Heart left ventricle (tissue), 16 donors: ENCODE measurements around the gene SYNE3. TPM values are rescaled to one million over a fixed set of nuclear protein-coding genes. Genes with fewer than 3 reads are reported as not detected.

Source experiments
- ATAC-seq, 4 donors: fragments of 200-7000 bp; cut with Tn5 transposase; one replicate each; pipeline ENCODE4 v1.9.1; 2020 to 2022; ENCODE audit warnings: moderate library complexity in 4 of 4, mild to moderate bottlenecking in 3 of 4, moderate number of reproducible peaks in 1 of 4
- DNase-seq, 5 donors: peaks; one replicate each; pipeline ENCODE4 v3.0.0-alpha.2; 2020
- H3K27ac ChIP-seq, 12 donors: fragments of 200-600 bp; sonication (generic) in 4 of 12; one replicate each; pipeline versions ENCODE4 v1.5.0 to v1.8.0; 2016 to 2022; ENCODE audit warnings: mild to moderate bottlenecking in 2 of 12
- H3K27me3 ChIP-seq, 9 donors: fragments of 200-600 bp; sonication (generic) in 2 of 9; one replicate each; pipeline versions ENCODE4 v1.5.1 to v1.8.0; 2016 to 2022; ENCODE audit warnings: mild to moderate bottlenecking in 3 of 9
- H3K36me3 ChIP-seq, 9 donors: fragments of 200-600 bp; sonication (generic) in 2 of 9; one replicate each; pipeline versions ENCODE4 v1.5.0 to v1.8.0; 2018 to 2022; ENCODE audit warnings: mild to moderate bottlenecking in 2 of 9
- H3K4me1 ChIP-seq, 12 donors: fragments of 200-600 bp; sonication (generic) in 4 of 12; one replicate each; pipeline versions ENCODE4 v1.5.0 to v1.8.0; 2016 to 2022; ENCODE audit warnings: mild to moderate bottlenecking in 3 of 12
- H3K4me3 ChIP-seq, 12 donors: fragments of 200-600 bp; sonication (generic) in 4 of 12; one replicate each; pipeline versions ENCODE4 v1.5.0 to v1.8.0; 2017 to 2022; ENCODE audit warnings: mild to moderate bottlenecking in 9 of 12, moderate library complexity in 4 of 12
- H3K9me3 ChIP-seq, 12 donors: fragments of 200-600 bp; sonication (generic) in 4 of 12; one replicate each; pipeline versions ENCODE4 v1.5.0 to v1.8.0; 2016 to 2022; ENCODE audit warnings: mild to moderate bottlenecking in 1 of 12
- POLR2A ChIP-seq, 2 donors: fragments of 450-650 bp; IDR thresholded peaks; one replicate each; pipeline ENCODE4 v1.6.1; 2017; ENCODE audit warnings: antibody characterized with exemption in 2 of 2, mild to moderate bottlenecking in 2 of 2, moderate library complexity in 2 of 2
- WGBS, 4 donors: extraction: QIAGEN DNeasy Blood & Tissue Kit in 2 of 4; methylation state at CpG; one replicate each; pipeline versions ENCODE4 v1.1.5 to v1.1.7; 2013 to 2018; 5-methylcytosine and 5-hydroxymethylcytosine counted together
- intact Hi-C, 10 donors: fragments of 100-400 bp; cut with DNase I; formaldehyde crosslinking; loops; one replicate each; pipeline versions ENCODE4 v1.11.1 to v1.14.2; 2022
- polyA plus RNA-seq, 2 donors: library from polyadenylated mRNA; stranded (reverse); fragments of 200-250 nt; gene quantifications; one replicate each; pipeline ENCODE4 v1.2.3, GENCODE V29; 2013
- total RNA-seq, 9 donors: library from RNA; depleted of rRNA in 2 of 9; stranded (reverse); fragments of >200 nt in 2 of 9; fragmentation: NEBNext Ultra II Directional in 3 of 9; extraction: Animal tissue kit (Norgen Biotek cat#: 25700) in 3 of 9; gene quantifications; one replicate each; pipeline versions ENCODE4 v1.1.0 to v1.2.4, GENCODE V29; 2016 to 2023
- TF ChIP-seq, protein P1 (sequence below), 12 donors: fragments of 200-600 bp; sonication (generic) in 4 of 12; IDR thresholded peaks; one replicate each; pipeline versions ENCODE4 v1.5.0 to v1.8.0; 2018 to 2022; ENCODE audit warnings: antibody characterized with exemption in 12 of 12, mild to moderate bottlenecking in 5 of 12
- donor health status: ischemic (EF 13 %, LVEDD 7.1; RV severe dilation, severe dysfunction).
- donor health status: healthy with polysubstance abuse.
- donor health status: DM: no; HTN: yes; CAD: no.
- donor health status: DM: no; HTN: no; CAD: no.
- donor health status: ischemic (EF 25% LVEDD 6.9; RV normal size, moderate dysfunction).
- donor health status: ischemic (EF 25% LVEDD 5.7; RV mildly dilated, moderate dysfunction).
- donor health status: healthy.
- donor health status: DM: yes; HTN: yes; CAD: no.
- donor health status: ischemic (EF 35%, LVEDD 5.7; RV mildly dilated, moderate dysfunction).
- donor health status: nonischemic (EF 11% LVEDD 7.7; RV severe dilation, severe dysfunction).
- donor health status: DM: yes; HTN: yes; CAD: no.
- donor health status: PGD.
- donor health status: ischemic (EF 29% LVEDD 5.4; RV normal size, mild dysfunction).
- donor health status: nonischemic (EF 23%, LVEDD 6.1; RV moderate dilation, normal function).

SYNE3 gene
- total and polyA plus RNA-seq, 11 donors = 3.1 to 16.9 (median 8.0) TPM

- ATAC-seq (peak in 3 of 4 donors; percentile 56 to 69 (median 57)), DNase-seq (peak in 1 of 5 donors; percentile 30)
- intact Hi-C loops = loop anchor here in 2 of 10 donors (5.0 kb wide), 2 partner anchors 217 to 722 kb away; no protein-coding TSS in a partner anchor
- Histone ChIP-seq H3K9me3 (peaks cover 0 to 5% (median 0%) of the 10 kb centered on the region in 12 donors), H3K36me3 (no peaks in the 10 kb centered on the region), H3K27me3 (no peaks in the 10 kb centered on the region), H3K27ac (no peak overlapping the region), H3K4me3 (no peak overlapping the region), H3K4me1 (no peaks in the 10 kb centered on the region)
- WGBS, 4 donors = 65 to 78% (median 70%) methylated on average over 10 of the region's 10 CpGs
- TF ChIP-seq, protein P1, sequence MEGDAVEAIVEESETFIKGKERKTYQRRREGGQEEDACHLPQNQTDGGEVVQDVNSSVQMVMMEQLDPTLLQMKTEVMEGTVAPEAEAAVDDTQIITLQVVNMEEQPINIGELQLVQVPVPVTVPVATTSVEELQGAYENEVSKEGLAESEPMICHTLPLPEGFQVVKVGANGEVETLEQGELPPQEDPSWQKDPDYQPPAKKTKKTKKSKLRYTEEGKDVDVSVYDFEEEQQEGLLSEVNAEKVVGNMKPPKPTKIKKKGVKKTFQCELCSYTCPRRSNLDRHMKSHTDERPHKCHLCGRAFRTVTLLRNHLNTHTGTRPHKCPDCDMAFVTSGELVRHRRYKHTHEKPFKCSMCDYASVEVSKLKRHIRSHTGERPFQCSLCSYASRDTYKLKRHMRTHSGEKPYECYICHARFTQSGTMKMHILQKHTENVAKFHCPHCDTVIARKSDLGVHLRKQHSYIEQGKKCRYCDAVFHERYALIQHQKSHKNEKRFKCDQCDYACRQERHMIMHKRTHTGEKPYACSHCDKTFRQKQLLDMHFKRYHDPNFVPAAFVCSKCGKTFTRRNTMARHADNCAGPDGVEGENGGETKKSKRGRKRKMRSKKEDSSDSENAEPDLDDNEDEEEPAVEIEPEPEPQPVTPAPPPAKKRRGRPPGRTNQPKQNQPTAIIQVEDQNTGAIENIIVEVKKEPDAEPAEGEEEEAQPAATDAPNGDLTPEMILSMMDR (IDR thresholded peaks at IDR 0.05) = no peak
- TF ChIP-seq POLR2A (IDR thresholded peaks at IDR 0.05) = no peak
Measured at GRCh38 chr14:95555053-95555452, 38.6 kb upstream of the SYNE3 start.

DNA sequence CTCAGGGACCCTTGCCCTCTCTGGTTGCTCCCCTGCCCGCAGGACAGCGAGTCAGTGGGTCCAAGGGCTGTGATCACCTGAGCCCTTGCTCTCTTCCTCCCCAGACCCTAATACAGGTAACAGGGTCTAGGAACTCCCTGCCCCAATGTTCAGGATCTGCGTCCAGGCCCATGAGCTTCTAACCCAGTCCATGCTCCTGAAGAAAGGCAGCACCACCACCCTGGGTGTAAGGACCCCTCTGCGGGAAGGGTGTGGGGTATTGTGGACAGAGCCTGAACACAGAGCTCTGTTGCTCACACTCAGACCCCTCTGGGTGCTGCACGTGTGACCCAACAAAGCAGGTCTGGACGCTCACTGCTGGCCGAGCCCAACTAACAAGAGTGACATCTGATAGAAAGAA, 36.7 kb upstream of the SYNE3 start:
- Histone ChIP-seq H3K27me3 (no peaks in the 10 kb centered on the region), H3K9me3 (peaks cover 0 to 5% (median 0%) of the 10 kb centered on the region in 12 donors), H3K4me1 (peaks cover 0 to 7% (median 2%) of the 10 kb centered on the region in 12 donors), H3K4me3 (no peak overlapping the region), H3K36me3 (no peaks in the 10 kb centered on the region), H3K27ac (no peak overlapping the region)
- intact Hi-C loops = no loop called here
- no peak for ATAC-seq
- no peak for TF ChIP-seq POLR2A (IDR thresholded peaks at IDR 0.05)
- TF ChIP-seq, protein P1 (IDR thresholded peaks at IDR 0.05) = no peak
- no peak for DNase-seq
- WGBS, 4 donors = 91 to 96% (median 93%) methylated on average over 7 of the region's 7 CpGs

- WGBS, 4 donors = 93 to 100% (median 98%) methylated on average over 1 of the region's 1 CpG
- H3K9me3 ChIP-seq = peaks cover 0 to 5% (median 0%) of the 10 kb centered on the region in 12 donors
- no peak overlapping the region for H3K4me3 ChIP-seq
- TF ChIP-seq POLR2A (IDR thresholded peaks at IDR 0.05) = no peak
- TF ChIP-seq, protein P1 (IDR thresholded peaks at IDR 0.05) = no peak
- intact Hi-C loops = no loop called here
- no peaks in the 10 kb centered on the region for H3K27me3 ChIP-seq
- ATAC-seq (no peak), DNase-seq (no peak)
- H3K27ac ChIP-seq = no peak overlapping the region
- H3K4me1 ChIP-seq = peaks cover 0 to 11% (median 7%) of the 10 kb centered on the region in 12 donors
- peaks cover 0 to 4% (median 0%) of the 10 kb centered on the region in 9 donors for H3K36me3 ChIP-seq
Measured at GRCh38 chr14:95551435-95551834, 35.0 kb upstream of the SYNE3 start.

- no peak for DNase-seq
- WGBS, 4 donors = 80 to 90% (median 87%) methylated on average over 14 to 16 of the region's 16 CpGs
- intact Hi-C loops = no loop called here
Measured at GRCh38 chr14:95549656-95550585, 33.5 kb upstream of the SYNE3 start.

More at GRCh38 chr14:95549656-95550585, 33.5 kb upstream of the SYNE3 start:
- H3K27ac ChIP-seq = no peak overlapping the region
- H3K4me1 ChIP-seq = peaks cover 0 to 23% (median 16%) of the 10 kb centered on the region in 12 donors
- H3K36me3 ChIP-seq = peaks cover 0 to 6% (median 0%) of the 10 kb centered on the region in 9 donors
- no peaks in the 10 kb centered on the region for H3K27me3 ChIP-seq
- TF ChIP-seq POLR2A (IDR thresholded peaks at IDR 0.05) = no peak
- TF ChIP-seq, protein P1 (IDR thresholded peaks at IDR 0.05) = no peak
- peaks cover 0 to 5% (median 0%) of the 10 kb centered on the region in 12 donors for H3K9me3 ChIP-seq
- no peak overlapping the region for H3K4me3 ChIP-seq
- no peak for ATAC-seq
